Loucy (cell line): ENCODE results near the gene IGFBPL1.

ENCODE experiments used
- H2AFZ ChIP-seq: fragments of 200-600 bp; sonication (generic); 2 replicates; pipeline ENCODE4 v1.6.0; 2016; ENCODE audit warnings: antibody characterized with exemption, mild to moderate bottlenecking, low read length, moderate library complexity
- H3F3A ChIP-seq: fragments of 200-600 bp; 2 replicates; pipeline ENCODE4 v1.6.0; 2016; ENCODE audit warnings: antibody characterized with exemption, low read depth, mild to moderate bottlenecking
- H3K27me3 ChIP-seq: fragments of 200-600 bp; sonication (generic); 2 replicates; pipeline ENCODE4 v1.6.1; 2014; ENCODE audit warnings: low read length, mild to moderate bottlenecking; ENCODE audit not compliant: insufficient read depth, poor library complexity, severe bottlenecking
- H3K36me3 ChIP-seq: fragments of 200-600 bp; sonication (generic); 2 replicates; pipeline ENCODE4 v1.6.1; 2016; ENCODE audit warnings: low read length; ENCODE audit not compliant: insufficient read depth
- H3K4me1 ChIP-seq: fragments of 200-600 bp; sonication (generic); 2 replicates; pipeline ENCODE4 v1.5.1; 2014; ENCODE audit warnings: low read length, mild to moderate bottlenecking; ENCODE audit not compliant: insufficient read depth, poor library complexity, severe bottlenecking
- H3K4me2 ChIP-seq: fragments of 200-600 bp; sonication (generic); 2 replicates; pipeline ENCODE4 v1.6.0; 2014; ENCODE audit warnings: antibody characterized with exemption, low read length, low read depth, mild to moderate bottlenecking; ENCODE audit not compliant: poor library complexity, severe bottlenecking
- H3K4me3 ChIP-seq: fragments of 200-600 bp; sonication (generic); 2 replicates; pipeline ENCODE4 v1.5.1; 2014; ENCODE audit warnings: low read length, mild to moderate bottlenecking, mixed read lengths; ENCODE audit not compliant: poor library complexity, severe bottlenecking
- H3K79me2 ChIP-seq: fragments of 200-600 bp; sonication (generic); 2 replicates; pipeline ENCODE4 v1.6.1; 2014; ENCODE audit warnings: low read length; ENCODE audit not compliant: insufficient read depth
- H3K9ac ChIP-seq: fragments of 200-600 bp; sonication (generic); 2 replicates; pipeline ENCODE4 v1.6.0; 2014; ENCODE audit warnings: mild to moderate bottlenecking, low read depth, low read length, moderate library complexity; ENCODE audit not compliant: poor library complexity, severe bottlenecking
- H3K9me2 ChIP-seq: fragments of 200-600 bp; sonication (generic); replicated peaks from 2 replicates; pipeline ENCODE4 v1.6.1; 2016; ENCODE audit warnings: low read depth, low read length, mixed read lengths
- H3K9me3 ChIP-seq: fragments of 200-600 bp; sonication (generic); 2 replicates; pipeline ENCODE4 v1.6.1; 2014; ENCODE audit warnings: mild to moderate bottlenecking, antibody characterized with exemption, low read length, low read depth; ENCODE audit not compliant: insufficient read depth
- H4K20me1 ChIP-seq: fragments of 200-600 bp; sonication (generic); 2 replicates; pipeline ENCODE4 v1.6.0; 2014; ENCODE audit warnings: antibody characterized with exemption, low read length, mild to moderate bottlenecking; ENCODE audit not compliant: insufficient read depth, poor library complexity, severe bottlenecking
- CTCF ChIP-seq: fragments of 200-600 bp; sonication (generic); conservative IDR thresholded peaks from 2 replicates; pipeline ENCODE4 v1.5.1; 2014; ENCODE audit warnings: mild to moderate bottlenecking, antibody characterized with exemption, low read length
- EZH2phosphoT487 ChIP-seq: fragments of 200-600 bp; IDR thresholded peaks from 2 replicates; pipeline ENCODE4 v1.6.1; 2018; ENCODE audit warnings: antibody characterized with exemption, mild to moderate bottlenecking, moderate library complexity, borderline replicate concordance

IGFBPL1 gene

GRCh38 chr9:38422555-38423260 lies 1.5 kb downstream of the IGFBPL1 start:
- Histone ChIP-seq H3K9me3 (no peaks in the 10 kb centered on the region), H3K4me1 (no peaks in the 10 kb centered on the region), H3F3A (no peaks in the 10 kb centered on the region), H3K79me2 (no peaks in the 10 kb centered on the region), H3K9ac (no peak overlapping the region), H2AFZ (no peak overlapping the region), H3K4me2 (no peak overlapping the region), H3K9me2 (no peaks in the 10 kb centered on the region), H3K27me3 (no peaks in the 10 kb centered on the region), H4K20me1 (no peaks in the 10 kb centered on the region), H3K36me3 (no peaks in the 10 kb centered on the region), H3K4me3 (no peak overlapping the region)
- TF ChIP-seq CTCF, result no peak
- no peak for TF ChIP-seq EZH2phosphoT487

- no peaks in the 10 kb centered on the region for H4K20me1 ChIP-seq
- no peaks in the 10 kb centered on the region for H3K36me3 ChIP-seq
- no peak overlapping the region for H3K4me3 ChIP-seq
- no peaks in the 10 kb centered on the region for H3K4me1 ChIP-seq
- H3F3A ChIP-seq, result no peaks in the 10 kb centered on the region
- no peaks in the 10 kb centered on the region for H3K27me3 ChIP-seq
- H3K4me2 ChIP-seq, result no peak overlapping the region
- TF ChIP-seq EZH2phosphoT487 (no peak), CTCF (no peak)
- no peak overlapping the region for H2AFZ ChIP-seq
- no peaks in the 10 kb centered on the region for H3K9me3 ChIP-seq
- no peaks in the 10 kb centered on the region for H3K9me2 ChIP-seq
- H3K79me2 ChIP-seq, result no peaks in the 10 kb centered on the region
- H3K9ac ChIP-seq, result no peak overlapping the region
Measured at GRCh38 chr9:38421498-38422211, 2.6 kb downstream of the IGFBPL1 start.

- no peaks in the 10 kb centered on the region for H3K36me3 ChIP-seq
- no peaks in the 10 kb centered on the region for H3K9me2 ChIP-seq
- H3K4me1 ChIP-seq, result no peaks in the 10 kb centered on the region
- H3K79me2 ChIP-seq, result no peaks in the 10 kb centered on the region
- no peaks in the 10 kb centered on the region for H3K9me3 ChIP-seq
- no peak for TF ChIP-seq EZH2phosphoT487
- no peak for TF ChIP-seq CTCF
- H3F3A ChIP-seq, result no peaks in the 10 kb centered on the region
- H4K20me1 ChIP-seq, result no peaks in the 10 kb centered on the region
- H3K4me3 ChIP-seq, result no peak overlapping the region
- no peak overlapping the region for H2AFZ ChIP-seq
- no peaks in the 10 kb centered on the region for H3K27me3 ChIP-seq
- no peak overlapping the region for H3K9ac ChIP-seq
- no peak overlapping the region for H3K4me2 ChIP-seq
Measured at GRCh38 chr9:38419181-38419580, 5.1 kb downstream of the IGFBPL1 start.
